Gastrocnemius medialis (tissue), 4 donors: ENCODE data around the gene CENPO.

Experiments used
- POLR2A ChIP-seq, 2 donors: fragments of 450-650 bp; IDR thresholded peaks; one replicate each; pipeline ENCODE4 v1.6.1; 2017; ENCODE audit warnings: antibody characterized with exemption in 2 of 2, mild to moderate bottlenecking in 2 of 2, moderate library complexity in 2 of 2
- TF ChIP-seq, protein P1 (sequence below), 5 experiments: fragments of 450-650 bp in 3 of 5; fragments of 200-600 bp in 2 of 5; sonication (generic) in 2 of 5; IDR thresholded peaks in 4 of 5; conservative IDR thresholded peaks in 1 of 5; 1 replicate in 4 of 5; 2 replicates in 1 of 5; pipeline ENCODE4 v1.5.1; 2016 to 2019; ENCODE audit warnings: antibody characterized with exemption in 5 of 5, mild to moderate bottlenecking in 3 of 5, moderate library complexity in 3 of 5

DNA sequence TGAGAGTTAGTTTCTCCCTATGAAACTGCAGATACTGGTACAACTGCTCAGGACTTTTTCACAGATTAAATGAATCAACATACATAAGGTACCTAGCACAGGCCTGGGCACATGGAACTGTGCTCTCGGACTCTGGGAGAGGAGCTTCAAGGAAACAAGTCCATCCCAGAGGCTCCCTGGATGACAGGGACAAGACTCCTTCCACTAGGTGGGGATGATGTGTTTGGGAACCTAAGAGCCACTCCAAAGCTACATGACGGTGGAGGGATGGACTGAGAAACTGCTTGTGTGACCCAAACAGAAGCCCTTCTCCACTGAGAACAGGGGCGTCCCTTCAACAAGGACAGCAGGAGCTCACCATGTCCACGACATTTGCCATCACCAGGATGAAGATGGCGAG, 37.1 kb downstream of the CENPO start:
- no peak for TF ChIP-seq POLR2A (IDR thresholded peaks at IDR 0.05)
- TF ChIP-seq, protein P1, sequence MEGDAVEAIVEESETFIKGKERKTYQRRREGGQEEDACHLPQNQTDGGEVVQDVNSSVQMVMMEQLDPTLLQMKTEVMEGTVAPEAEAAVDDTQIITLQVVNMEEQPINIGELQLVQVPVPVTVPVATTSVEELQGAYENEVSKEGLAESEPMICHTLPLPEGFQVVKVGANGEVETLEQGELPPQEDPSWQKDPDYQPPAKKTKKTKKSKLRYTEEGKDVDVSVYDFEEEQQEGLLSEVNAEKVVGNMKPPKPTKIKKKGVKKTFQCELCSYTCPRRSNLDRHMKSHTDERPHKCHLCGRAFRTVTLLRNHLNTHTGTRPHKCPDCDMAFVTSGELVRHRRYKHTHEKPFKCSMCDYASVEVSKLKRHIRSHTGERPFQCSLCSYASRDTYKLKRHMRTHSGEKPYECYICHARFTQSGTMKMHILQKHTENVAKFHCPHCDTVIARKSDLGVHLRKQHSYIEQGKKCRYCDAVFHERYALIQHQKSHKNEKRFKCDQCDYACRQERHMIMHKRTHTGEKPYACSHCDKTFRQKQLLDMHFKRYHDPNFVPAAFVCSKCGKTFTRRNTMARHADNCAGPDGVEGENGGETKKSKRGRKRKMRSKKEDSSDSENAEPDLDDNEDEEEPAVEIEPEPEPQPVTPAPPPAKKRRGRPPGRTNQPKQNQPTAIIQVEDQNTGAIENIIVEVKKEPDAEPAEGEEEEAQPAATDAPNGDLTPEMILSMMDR (IDR thresholded peaks at IDR 0.05 in 4 of 5, conservative IDR thresholded peaks at IDR 0.05 in 1 of 5) = no peak
